Activated T-cell treated with anti-CD3 and anti-CD28 coated beads, Interleukin-2, amount 50 U/mL, for 1 hour (primary cell): ENCODE measurements around the gene SIRPB1.
"Not testable (repeated sequence)": the region's sequence is repeated elsewhere in the genome, so short reads cannot be mapped to it uniquely, and the experiment has no call there.

ENCODE experiments used
- DNase-seq: peaks from one replicate; pipeline ENCODE4 v3.0.0-alpha.2; 2020

SIRPB1 gene

GRCh38 chr20:1619861-1620444 is at the start of gene SIRPB1:
Gene SIRPB1 (minus strand): TSS chr20:1620009. CDS start chr20:1619944, 65 bp downstream.
- DNase-seq, result no peak

DNA sequence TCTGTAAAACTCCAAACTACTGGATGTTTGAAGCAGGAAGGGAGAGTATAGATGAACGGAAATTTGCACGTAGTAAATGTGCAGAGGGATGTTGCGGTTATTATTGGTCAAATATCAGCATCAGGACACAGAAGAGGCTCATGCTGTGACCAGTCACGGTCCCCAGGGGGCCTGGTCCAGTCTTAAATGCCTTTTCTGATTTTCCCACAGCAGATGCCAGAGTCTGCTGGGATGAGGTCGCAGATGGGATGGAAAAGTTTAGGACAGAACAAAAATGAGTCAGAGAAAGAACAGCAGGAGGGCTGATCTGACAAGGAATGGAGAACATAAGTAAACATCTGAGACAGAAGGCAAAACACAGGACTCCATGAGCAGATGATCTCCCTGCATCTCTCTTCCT is 49.5 kb upstream of the SIRPB1 start:
- no peak for DNase-seq

- no peak for DNase-seq
These were observed 47.8 kb upstream of the SIRPB1 start for GRCh38 chr20:1667502-1668085.

DNA sequence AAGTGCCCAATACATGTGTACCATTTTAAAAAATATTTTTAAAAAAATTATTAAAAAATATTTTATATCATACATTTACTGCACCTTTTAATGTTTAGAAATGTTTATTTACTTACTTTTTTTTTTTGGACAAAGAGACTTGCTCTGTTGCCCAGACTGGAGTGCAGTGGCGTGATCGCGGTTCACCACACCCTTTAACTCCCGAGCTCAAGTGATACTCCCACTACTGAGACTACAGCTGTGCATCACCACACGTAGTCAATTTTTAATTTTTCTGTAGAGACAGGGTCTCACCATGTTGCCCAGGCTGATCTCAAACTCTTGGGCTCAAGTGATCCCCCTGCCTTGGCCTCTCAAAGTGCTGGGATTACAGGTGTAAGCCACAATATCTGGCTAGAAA is 47.0 kb upstream of the SIRPB1 start:
- DNase-seq, result no peak

- no peak for DNase-seq
These were observed 45.5 kb upstream of the SIRPB1 start for GRCh38 chr20:1665345-1665744.

GRCh38 chr20:1664911-1665310 is 45.1 kb upstream of the SIRPB1 start:
- no peak for DNase-seq

DNA sequence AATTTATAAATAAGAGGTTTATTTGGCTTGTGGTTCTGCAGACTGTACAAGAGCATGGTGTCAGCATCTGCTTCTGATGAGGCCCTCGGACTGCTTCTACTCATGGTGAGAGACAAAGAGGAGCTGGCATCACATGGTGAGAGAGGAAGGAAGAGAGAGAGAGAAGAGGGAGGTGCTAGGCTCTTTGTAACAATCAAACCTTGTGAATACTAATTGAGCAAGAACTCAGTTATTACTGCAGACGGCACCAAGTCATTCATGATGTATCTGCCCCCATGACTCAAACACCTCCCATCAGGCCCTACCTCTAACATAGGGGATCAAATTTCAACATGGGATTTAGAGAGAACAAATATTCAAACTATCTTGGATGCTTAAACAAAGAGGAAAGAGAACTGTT is 44.1 kb upstream of the SIRPB1 start:
- no peak for DNase-seq

DNA sequence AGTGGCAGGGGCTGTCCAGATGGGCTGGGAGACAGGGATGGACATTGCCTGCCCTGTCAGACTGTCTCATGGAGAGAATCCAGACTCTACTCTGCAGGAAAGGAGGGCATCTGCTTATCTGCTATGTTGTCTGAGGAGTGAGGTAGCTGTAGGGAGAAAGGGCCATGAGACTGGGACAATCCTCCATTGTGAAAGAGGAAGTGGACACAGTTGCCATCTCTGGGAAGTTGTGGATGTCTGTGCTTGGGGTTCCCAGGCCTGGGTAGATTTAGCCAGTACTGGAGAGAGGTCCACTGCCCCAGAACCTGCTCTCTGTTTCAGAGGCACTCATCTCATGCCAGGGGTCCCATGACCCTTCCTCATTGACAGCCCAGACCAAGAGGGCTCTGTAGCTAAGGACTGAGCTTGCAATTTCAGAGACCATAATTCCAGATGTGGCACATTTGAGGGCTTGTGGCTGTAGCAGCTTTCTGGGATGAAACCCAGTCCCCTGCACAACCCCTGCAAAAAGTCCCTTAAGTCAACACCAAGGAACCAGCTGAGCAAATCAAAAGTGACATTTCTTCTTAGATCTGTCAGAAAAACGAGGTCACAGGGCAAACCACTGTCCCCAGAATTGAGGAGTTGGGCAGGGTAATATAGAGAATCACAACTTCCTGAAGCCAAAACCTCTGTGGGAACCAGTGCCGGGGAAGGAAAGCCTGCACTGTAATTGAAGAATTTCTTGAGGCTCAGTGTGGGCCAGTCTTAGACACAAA is 41.9 kb upstream of the SIRPB1 start:
- DNase-seq, result no peak

DNA sequence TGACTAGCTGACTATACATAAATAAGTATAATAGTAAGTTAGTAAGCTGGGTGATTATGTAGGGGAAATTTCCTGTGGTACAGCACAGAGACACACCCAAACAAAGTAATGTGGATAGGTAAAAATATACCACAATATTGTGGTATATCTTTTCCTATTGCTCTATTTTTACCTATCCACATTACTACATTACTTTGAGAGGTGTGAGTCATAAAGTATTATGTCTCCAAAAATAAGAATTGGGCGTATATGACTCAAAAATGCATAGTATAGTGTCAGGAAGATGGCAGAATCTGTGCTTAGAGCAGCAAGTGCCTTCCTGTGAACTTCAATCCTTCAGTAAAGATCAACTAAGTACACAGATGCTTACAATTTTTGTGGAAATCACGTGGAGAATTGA is 40.4 kb upstream of the SIRPB1 start:
- no peak for DNase-seq

DNA sequence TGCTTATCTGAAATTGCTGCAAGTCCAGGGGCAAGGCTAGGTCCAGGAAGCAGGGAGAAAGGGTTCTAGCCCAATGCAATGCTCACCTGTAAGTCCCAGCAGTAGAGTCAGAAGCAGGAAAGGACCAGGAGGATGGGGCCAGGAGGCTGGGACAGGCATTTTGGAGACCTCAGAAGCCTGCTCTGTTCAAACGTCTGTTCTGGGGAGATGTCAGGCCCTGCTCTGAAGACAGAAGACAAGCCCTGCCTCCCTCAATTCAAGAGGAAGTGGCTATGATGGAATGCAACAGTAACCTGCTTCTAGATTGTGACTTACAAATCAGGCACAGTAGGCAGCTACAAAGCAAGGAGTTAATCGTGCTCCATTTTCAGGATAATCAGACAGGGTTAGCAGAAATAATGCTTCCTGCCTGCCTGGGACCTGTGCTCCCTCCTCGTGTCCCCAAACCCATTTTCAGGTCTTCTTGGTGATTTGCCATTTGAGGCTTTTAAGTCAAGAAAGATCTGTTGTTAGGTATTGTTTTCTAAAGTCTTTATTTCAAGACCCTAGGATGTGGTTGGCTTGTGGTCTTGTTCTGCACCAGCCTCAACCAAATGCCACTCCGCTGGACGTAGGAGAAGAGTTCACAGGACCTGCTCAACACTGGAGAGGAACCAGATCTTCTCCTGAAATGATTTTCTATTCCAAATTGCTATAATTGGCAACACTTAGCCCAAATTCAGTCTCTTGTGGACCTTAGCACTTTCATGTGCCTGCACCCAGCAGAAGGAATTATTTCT is 37.9 kb upstream of the SIRPB1 start, which contains the start of gene SIRPG:
Gene SIRPG, minus strand, starts transcription at position 224 of the 779 bp plus-strand sequence. Its CDS starts 65 bp downstream, at position 159.
- no peak for DNase-seq

GRCh38 chr20:1656844-1657243 is 37.0 kb upstream of the SIRPB1 start:
- DNase-seq, result no peak

GRCh38 chr20:1654996-1655395 is 35.2 kb upstream of the SIRPB1 start:
- no peak for DNase-seq

- no peak for DNase-seq
These were observed 33.2 kb upstream of the SIRPB1 start for GRCh38 chr20:1652960-1653359.

DNA sequence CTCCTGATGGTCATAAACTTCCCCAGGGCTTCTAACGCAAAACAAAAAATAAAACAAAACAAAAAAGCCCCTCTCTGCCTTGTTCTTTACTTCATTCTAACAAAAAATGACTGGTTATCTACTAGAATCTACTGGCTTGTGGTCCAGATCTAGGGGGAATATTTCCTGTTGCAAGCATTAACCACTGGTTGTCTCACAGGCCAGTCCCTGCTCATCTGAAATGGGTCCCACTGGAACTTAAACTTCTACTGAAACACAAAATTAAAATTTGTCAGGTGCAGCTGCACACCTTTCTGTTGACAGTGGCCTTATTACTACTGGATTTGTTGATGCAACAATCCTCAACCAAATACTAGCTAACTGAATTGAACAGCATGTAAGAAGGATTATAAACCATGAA is 32.3 kb upstream of the SIRPB1 start:
- no peak for DNase-seq

GRCh38 chr20:1651268-1652058 is 31.7 kb upstream of the SIRPB1 start:
- DNase-seq, result no peak

DNA sequence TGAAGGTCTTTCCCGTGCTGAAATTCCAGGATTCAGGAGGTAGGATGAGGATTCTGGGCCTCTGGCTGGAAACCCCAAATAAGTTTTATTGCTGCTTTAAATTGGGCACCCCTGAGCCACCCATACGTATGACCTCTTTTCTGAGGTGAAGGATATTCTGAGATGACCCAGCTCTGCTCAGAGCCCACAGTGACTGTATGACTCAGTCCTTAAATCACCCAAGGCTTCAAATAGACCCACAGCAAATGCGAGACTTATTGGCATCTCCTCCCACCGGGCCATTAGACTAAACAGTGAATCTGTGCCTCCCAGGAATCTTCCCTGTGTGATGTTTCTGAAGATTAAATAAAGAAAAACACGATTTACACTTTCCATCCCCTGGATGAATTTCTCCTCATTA is 28.3 kb upstream of the SIRPB1 start:
- DNase-seq, result no peak

GRCh38 chr20:1646975-1647431 is 27.2 kb upstream of the SIRPB1 start:
- DNase-seq, result no peak

DNA sequence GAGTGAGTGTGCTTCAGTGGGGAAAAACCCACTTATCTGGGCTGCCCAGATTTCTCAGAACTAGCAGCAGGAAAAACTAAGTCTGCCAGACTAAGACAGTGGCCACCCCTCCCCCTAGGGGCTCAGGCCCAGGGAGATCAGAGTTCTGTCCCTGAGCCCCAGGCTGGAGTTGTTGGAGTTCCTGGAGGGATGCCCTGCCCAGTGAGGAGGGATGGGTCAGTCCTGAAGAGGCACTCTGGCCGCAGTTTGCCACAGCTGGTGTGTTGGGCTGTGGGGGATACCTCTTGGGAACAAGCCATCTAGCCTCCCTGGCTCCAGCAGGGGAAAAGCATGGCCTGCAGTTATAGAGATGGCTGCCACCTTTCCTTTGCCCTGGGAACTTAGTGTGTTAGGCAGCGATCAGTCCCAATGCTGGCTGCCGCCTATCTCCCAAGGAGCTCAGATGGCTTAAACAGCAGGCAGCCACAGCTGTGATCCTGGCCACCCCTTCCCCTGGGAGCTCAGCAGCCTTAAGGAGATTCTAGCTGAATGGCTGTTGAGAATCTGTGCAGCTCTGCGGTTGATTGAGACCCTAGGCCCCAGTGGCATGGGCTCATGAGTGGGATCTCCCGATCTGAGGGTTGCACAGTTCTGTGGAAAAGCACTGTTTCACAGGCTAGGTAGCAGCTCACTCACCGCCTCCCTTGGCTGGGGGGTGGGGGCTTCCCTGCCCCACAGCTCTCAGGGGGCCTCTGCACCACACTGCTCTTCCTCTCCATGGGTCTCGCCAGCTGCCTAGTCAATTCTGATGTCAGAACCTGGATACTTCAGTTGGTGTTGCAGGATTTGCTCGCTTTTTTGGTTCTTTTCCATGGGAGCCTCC is 24.5 kb upstream of the SIRPB1 start:
- DNase-seq, result no peak

GRCh38 chr20:1638643-1639042 is 18.8 kb upstream of the SIRPB1 start:
- not testable (repeated sequence) for DNase-seq

DNA sequence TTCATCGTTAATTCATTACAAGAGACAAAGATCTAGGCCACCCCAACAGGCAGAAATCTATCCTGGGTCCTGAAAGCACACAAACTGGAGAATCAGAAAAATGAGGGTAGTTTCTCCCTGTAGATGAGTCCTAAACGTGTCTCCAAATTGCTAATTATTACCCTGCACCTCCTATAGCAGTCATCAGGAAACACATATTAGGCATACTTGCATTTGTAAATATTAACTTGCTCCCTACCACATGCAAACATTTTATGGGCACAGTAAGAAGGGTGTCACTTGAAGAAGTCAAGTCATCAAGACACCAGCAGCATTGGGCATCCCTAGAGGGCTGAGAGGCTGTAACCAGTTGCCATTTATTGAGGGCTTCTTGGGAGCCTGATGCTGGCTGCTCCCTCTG is 17.9 kb upstream of the SIRPB1 start:
- no peak for DNase-seq

- DNase-seq, result no peak
These were observed 17.4 kb upstream of the SIRPB1 start for GRCh38 chr20:1637226-1637625.

DNA sequence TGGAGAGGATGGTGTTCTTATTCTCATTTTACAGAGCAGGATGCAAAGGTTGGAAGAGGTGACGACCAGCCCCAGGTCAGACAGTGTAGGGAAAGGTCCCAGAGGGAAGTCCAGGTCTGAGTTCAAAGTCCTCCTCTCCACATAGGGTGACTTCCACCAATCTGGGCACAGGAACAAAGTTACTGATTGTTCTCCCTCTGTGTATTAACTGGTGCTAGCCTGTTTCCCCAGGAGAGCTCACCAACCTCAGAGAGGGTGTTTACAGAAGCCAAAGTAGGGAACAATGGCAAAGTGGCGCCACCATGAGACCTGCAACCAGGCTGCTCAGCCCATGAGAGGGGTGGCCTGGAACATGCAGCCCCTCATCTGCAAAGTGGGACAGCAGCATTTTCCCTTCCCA is 16.8 kb upstream of the SIRPB1 start:
- no peak for DNase-seq
